ENCODE results near the gene RSPRY1. TPM values are rescaled to one million over a fixed set of nuclear protein-coding genes. Genes with fewer than 3 reads are reported as not detected.

The RSPRY1 gene
- 28.3 TPM for total RNA-seq

DNA sequence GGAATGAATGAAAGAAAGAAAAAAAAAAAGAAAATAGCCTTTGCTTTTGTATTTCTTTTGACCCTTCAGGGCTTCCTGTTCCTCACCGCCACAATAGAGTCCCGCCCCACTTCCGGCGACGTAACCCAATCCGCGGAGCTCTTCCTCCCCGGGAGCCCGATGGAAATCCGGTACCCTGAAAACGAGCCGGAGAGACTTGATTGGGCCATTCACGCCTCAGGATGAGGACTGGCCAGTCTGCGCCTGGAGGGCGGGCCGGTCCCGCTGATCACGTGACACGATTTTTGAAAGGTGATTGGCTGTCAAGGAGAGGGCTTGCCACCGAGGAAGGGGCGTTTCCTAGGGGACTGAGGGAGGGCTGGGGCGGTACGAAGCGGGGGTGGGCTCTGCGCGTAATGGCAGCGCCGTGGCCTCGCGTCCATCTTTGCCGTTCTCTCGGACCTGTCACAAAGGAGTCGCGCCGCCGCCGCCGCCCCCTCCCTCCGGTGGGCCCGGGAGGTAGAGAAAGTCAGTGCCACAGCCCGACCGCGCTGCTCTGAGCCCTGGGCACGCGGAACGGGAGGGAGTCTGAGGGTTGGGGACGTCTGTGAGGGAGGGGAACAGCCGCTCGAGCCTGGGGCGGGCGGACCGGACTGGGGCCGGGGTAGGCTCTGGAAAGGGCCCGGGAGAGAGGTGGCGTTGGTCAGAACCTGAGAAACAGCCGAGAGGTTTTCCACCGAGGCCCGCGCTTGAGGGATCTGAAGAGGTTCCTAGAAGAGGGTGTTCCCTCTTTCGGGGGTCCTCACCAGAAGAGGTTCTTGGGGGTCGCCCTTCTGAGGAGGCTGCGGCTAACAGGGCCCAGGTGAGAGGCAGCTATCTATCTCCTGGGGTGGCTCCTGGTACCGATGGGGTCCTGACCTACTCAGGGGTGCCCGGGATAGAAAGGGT, at the start of gene RSPRY1, which contains the start of gene PSME3IP1:
RSPRY1 (plus strand) TSS at position 385 of the 927 bp plus-strand sequence. CDS start 18,330 bp downstream, outside the sequence.
PSME3IP1 (minus strand) TSS at position 95 of the 927 bp plus-strand sequence. CDS start 12,185 bp downstream, outside the sequence.
- DNase-seq (ENCODE audit: low read depth in 2 of 3, low spot score in 2 of 3): peak; percentile 97 to 100 (median 100)

GRCh38 chr16:57137043-57137442, 49.1 kb upstream of the RSPRY1 start:
- no peak for DNase-seq (ENCODE audit: low read depth in 2 of 3, low spot score in 2 of 3)

DNA sequence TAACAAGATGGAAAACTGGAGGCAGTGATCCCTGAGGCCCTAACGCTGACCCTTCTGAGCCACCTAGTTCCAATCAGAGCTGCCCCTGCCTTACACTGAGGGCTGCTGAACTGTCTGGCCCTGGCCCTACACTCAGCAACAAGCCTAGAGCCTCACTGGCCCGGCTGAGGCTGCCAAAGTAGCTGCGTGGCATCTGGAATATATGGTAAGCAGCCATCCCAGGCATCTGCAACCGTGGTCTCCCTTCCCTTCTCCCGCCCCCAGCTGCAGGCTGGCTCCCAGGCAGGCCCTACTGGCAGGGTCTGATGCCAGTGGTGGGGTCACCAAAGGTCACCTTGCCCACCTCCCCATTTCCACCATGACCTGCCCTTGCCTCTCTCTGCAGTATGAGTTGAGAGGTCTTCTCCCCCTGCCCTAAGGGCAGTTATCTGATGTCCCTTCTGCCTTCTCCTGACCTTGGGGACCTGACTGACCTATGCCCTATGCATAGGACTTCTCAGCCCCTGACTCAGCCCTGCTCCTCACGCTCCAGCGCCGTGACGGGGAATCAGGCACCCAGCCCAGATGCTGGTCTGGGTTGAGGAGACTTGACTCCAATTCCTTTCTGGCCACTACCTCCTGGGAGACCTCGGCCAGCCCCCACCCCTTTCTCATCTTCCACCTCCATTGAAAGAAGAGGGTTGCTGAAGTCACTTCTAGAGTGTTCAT, 48.4 kb upstream of the RSPRY1 start:
- DNase-seq (ENCODE audit: low read depth in 2 of 3, low spot score in 2 of 3): no peak

DNA sequence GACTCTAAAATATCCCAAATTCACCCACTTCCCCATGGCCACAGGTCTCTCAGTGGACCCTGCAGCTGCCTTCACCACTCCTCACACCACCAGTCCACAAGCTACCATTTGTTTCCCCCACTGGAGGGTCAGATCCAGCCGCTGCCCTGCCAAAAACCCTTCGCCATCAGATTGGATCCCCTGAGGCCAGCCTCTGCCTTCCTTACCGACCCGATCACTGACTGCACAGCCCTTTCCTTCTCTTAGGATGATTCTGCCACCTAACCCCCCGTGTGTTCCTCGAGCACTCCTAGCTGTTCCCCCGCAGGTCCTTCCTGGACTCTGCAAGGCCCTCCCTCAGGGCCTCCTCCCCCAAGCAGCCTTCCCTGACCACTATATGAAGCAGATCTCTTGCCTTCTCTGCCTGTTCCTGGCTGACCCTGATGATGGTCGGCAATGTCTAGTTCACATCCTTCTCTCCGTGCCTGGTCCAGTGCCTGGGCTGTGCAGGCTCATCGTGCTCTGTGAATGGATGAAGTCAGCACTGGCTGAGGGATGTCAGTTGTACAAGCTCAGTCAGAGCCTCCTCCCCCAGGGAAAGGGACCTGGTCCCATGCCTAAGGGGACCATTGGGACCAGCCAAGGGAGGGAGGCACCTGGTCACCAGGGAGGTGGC, 47.7 kb upstream of the RSPRY1 start:
- DNase-seq (ENCODE audit: low read depth in 2 of 3, low spot score in 2 of 3): no peak

DNA sequence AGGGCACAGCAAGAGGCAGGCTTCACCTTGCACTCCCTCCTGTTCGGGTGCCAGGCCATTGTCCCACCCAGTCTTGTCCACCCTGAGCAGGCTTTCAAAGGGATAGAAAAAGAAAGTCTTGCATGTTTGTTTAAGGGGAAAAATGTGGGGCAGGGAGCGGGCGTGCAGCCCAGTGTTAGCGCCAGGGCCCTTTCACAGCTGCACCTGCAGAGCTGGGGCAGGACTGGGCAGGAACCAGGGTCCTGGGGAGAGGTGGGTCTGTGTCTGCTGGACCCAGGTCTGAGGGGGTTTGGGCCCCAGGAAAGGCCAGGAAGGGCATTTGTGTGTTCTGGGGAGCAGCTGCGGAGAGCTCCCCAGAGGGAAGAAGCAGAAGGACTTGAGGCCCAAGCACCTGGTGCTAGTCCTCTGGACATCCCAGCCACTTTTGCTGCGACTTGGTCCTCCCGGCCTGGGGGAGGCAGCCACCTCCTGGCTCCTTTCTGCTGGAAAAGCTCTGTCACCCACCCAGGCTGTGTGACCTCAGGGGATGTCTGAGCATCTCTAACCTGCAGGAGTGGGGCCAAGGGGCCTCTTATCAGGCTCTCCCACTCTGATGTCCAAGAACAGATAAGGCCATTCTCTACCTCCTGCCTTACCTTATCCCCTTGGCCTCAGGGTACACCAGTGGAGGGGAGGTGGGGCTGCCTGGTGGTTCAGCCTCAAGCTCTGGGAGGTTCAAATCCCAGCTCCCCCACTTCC, 45.0 kb upstream of the RSPRY1 start:
- no peak for DNase-seq (ENCODE audit: low read depth in 2 of 3, low spot score in 2 of 3)

GRCh38 chr16:57141822-57142631, 44.1 kb upstream of the RSPRY1 start:
- DNase-seq (ENCODE audit: low read depth in 2 of 3, low spot score in 2 of 3): peak in 2 of 3 donors; percentile 40 to 87

DNA sequence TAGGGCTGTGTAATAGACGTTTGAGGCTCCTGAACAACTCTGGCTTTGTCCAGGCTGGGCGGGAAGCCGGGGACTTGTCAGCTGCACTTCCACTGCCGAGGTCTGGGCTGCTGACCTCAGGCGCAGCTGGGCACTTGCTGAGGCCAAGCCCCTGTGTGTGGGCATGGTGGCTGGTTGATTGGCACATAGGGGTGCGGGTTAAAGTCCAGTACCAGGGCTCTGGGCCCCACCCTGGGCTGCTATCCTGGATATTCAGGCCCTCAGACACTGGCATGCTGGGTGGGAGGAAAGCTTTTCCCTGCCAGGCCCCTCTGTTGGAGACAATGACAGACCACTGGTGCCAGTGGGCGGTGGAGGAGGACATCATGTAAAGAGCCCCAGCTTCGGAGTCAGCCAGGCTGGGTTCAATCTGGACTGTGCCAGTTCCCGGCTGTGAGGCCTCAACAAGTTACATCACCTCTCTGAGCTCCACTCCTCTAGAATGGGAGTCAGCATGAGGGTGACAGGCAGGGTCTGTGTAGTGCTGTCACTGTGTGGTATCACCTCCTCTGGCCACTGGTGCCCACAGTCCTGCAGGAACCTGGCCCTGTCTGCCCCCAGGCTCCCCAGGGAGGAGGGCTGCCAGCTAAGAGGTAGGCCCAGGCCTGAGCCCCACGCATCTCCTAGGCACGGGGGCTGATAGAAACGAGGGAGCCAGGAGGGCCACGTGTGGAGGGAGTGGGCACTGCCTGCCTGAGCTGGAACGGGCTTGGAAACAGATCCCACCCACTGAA, 42.8 kb upstream of the RSPRY1 start:
- no peak for DNase-seq (ENCODE audit: low read depth in 2 of 3, low spot score in 2 of 3)

DNA sequence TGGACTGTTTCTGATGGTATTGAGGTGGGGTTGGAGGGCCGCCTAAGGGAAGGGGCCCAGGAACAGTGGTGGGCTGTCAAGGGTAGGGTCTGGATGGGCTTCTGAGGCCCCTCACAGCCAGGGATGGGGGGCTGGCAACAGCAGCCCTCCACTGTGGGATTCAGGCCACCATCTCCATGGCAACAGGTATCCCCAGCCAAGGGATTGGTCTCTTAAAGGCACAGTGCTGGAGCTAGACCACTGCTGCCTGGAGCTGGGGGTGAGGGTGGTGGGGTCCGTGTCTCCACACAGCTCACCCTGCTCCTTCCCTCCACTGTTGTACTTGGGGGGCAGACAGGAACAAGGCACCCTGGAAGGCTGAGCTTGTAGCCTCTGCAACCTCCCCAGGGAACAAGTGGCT, 42.1 kb upstream of the RSPRY1 start:
- no peak for DNase-seq (ENCODE audit: low read depth in 2 of 3, low spot score in 2 of 3)

- no peak for DNase-seq (ENCODE audit: low read depth in 2 of 3, low spot score in 2 of 3)
These were observed 40.8 kb upstream of the RSPRY1 start for GRCh38 chr16:57145046-57146021.

- DNase-seq (ENCODE audit: low read depth in 2 of 3, low spot score in 2 of 3): no peak
These were observed 40.0 kb upstream of the RSPRY1 start for GRCh38 chr16:57146040-57146647.

- DNase-seq (ENCODE audit: low read depth in 2 of 3, low spot score in 2 of 3): no peak
These were observed 39.4 kb upstream of the RSPRY1 start for GRCh38 chr16:57146735-57147134.

- peak in 1 of 3 donors; percentile 50 for DNase-seq (ENCODE audit: low read depth in 2 of 3, low spot score in 2 of 3)
These were observed 38.5 kb upstream of the RSPRY1 start for GRCh38 chr16:57147381-57148221.

GRCh38 chr16:57148481-57148880, 37.6 kb upstream of the RSPRY1 start:
- DNase-seq (ENCODE audit: low read depth in 2 of 3, low spot score in 2 of 3): no peak

GRCh38 chr16:57149391-57149790, 36.7 kb upstream of the RSPRY1 start:
- DNase-seq (ENCODE audit: low read depth in 2 of 3, low spot score in 2 of 3): no peak

DNA sequence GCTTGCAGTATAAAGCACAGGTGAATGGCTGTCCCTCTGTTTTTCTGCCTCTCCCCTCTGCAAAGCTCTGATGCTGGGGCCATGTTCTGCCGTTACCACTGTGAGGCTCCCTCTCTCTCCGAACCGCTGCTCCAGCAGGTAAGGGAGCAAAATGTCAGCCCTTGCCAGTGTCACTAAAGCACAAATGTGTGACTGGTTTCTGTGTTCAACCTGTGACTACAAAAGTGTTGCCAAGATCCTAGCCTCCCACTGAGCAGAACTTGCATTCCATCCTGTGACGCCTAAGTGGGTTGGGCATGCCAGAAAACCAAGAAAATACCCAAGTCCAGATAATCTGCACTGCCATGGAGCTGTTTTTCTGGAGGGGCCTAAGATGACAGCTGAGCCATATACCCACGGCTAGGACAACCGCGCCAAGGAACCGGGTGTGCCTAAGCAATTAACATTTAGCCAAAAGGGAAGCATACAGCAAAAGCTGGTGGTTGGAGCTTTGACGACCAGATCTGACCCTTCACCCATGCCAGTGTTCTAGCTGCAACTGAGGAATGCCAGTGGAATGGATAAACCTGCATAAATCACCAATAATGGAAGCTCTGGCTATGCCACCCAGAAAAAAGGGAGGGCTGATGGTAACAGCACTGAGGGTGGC, 35.3 kb upstream of the RSPRY1 start:
- DNase-seq (ENCODE audit: low read depth in 2 of 3, low spot score in 2 of 3): no peak

- no peak for DNase-seq (ENCODE audit: low read depth in 2 of 3, low spot score in 2 of 3)
These were observed 34.8 kb upstream of the RSPRY1 start for GRCh38 chr16:57151369-57151768.

All from hematopoietic multipotent progenitor cell (in vitro differentiated cells).